NOMO-1 (cell line): ENCODE results near the gene ZNF521.
A peak's percentile ranks its signal among the peaks of the same experiment; 100 is the strongest.

ENCODE experiments used
- DNase-seq, 2 experiments: peaks; one replicate each; lab custom pipeline; 2025; ENCODE audit not compliant: unreplicated experiment in 2 of 2; lab: John Stamatoyannopoulos, UW

ZNF521 gene

GRCh38 chr18:25175558-25176517 is 176.1 kb downstream of the ZNF521 start:
- DNase-seq: no peak

GRCh38 chr18:25174324-25174723 is 177.6 kb downstream of the ZNF521 start:
- no peak for DNase-seq

GRCh38 chr18:25171334-25171733 is 180.6 kb downstream of the ZNF521 start:
- DNase-seq: no peak

GRCh38 chr18:25170402-25170801 is 181.6 kb downstream of the ZNF521 start:
- DNase-seq: no peak

- DNase-seq: no peak
Measured at GRCh38 chr18:25169701-25170100, 182.3 kb downstream of the ZNF521 start.

GRCh38 chr18:25167612-25168410 is 184.2 kb downstream of the ZNF521 start:
- DNase-seq: no peak

GRCh38 chr18:25166113-25166512 is 185.9 kb downstream of the ZNF521 start:
- DNase-seq: no peak

- no peak for DNase-seq
Measured at GRCh38 chr18:25164848-25165811, 186.8 kb downstream of the ZNF521 start.

- DNase-seq: no peak
Measured at GRCh38 chr18:25164211-25164847, 187.6 kb downstream of the ZNF521 start.

GRCh38 chr18:25153426-25153825 is 198.5 kb downstream of the ZNF521 start:
- no peak for DNase-seq

- no peak for DNase-seq
Measured at GRCh38 chr18:25147877-25148488, 204.0 kb downstream of the ZNF521 start.

- peak in 1 of 2 experiments; percentile 16 for DNase-seq
Measured at GRCh38 chr18:25146512-25146910, 205.5 kb downstream of the ZNF521 start.

- peak in 1 of 2 experiments; percentile 39 for DNase-seq
Measured at GRCh38 chr18:25145731-25146511, 206.0 kb downstream of the ZNF521 start.

GRCh38 chr18:25144820-25145219 is 207.1 kb downstream of the ZNF521 start:
- DNase-seq: no peak

- DNase-seq: no peak
Measured at GRCh38 chr18:25141886-25142285, 210.1 kb downstream of the ZNF521 start.

- no peak for DNase-seq
Measured at GRCh38 chr18:25141399-25141798, 210.6 kb downstream of the ZNF521 start.

- no peak for DNase-seq
Measured at GRCh38 chr18:25140962-25141308, 211.0 kb downstream of the ZNF521 start.

GRCh38 chr18:25140124-25140961 is 211.6 kb downstream of the ZNF521 start:
- DNase-seq: no peak
